HAP-1 (cell line): Measurements from ENCODE around the gene LBHD1.

Experiments
- DNase-seq, 2 experiments: peaks; one replicate each; pipeline ENCODE4 v3.0.0-alpha.2; 2016 to 2020; ENCODE audit warnings: low spot score in 2 of 2
- H3K27me3 ChIP-seq: fragments of 250-450 bp; sonication (Bioruptor Pico); 2 replicates; pipeline ENCODE4 v1.5.1; 2020; ENCODE audit warnings: low read depth, mild to moderate bottlenecking, moderate library complexity
- H3K36me3 ChIP-seq: fragments of 250-450 bp; sonication (Bioruptor Pico); replicated peaks from 2 replicates; pipeline ENCODE4 v1.5.1; 2020; ENCODE audit warnings: mild to moderate bottlenecking
- H3K4me1 ChIP-seq: fragments of 250-450 bp; sonication (Bioruptor Pico); 2 replicates; pipeline ENCODE4 v1.5.1; 2020; ENCODE audit warnings: mild to moderate bottlenecking
- H3K4me3 ChIP-seq: fragments of 250-450 bp; sonication (Bioruptor Pico); 2 replicates; pipeline ENCODE4 v1.5.1; 2020; ENCODE audit warnings: mild to moderate bottlenecking, moderate library complexity
- H3K9me3 ChIP-seq: fragments of 250-450 bp; sonication (Bioruptor Pico); 2 replicates; pipeline ENCODE4 v1.5.1; 2020; ENCODE audit warnings: mild to moderate bottlenecking, moderate library complexity
- in situ Hi-C: fragments of 300-500 bp; cut with MboI; formaldehyde crosslinking; loops from 3 replicates; pipeline ENCODE4 v1.14.3; 2020; ENCODE audit warnings: low sequenced_read_pairs, inconsistent platforms, mixed read lengths

The LBHD1 gene

DNA sequence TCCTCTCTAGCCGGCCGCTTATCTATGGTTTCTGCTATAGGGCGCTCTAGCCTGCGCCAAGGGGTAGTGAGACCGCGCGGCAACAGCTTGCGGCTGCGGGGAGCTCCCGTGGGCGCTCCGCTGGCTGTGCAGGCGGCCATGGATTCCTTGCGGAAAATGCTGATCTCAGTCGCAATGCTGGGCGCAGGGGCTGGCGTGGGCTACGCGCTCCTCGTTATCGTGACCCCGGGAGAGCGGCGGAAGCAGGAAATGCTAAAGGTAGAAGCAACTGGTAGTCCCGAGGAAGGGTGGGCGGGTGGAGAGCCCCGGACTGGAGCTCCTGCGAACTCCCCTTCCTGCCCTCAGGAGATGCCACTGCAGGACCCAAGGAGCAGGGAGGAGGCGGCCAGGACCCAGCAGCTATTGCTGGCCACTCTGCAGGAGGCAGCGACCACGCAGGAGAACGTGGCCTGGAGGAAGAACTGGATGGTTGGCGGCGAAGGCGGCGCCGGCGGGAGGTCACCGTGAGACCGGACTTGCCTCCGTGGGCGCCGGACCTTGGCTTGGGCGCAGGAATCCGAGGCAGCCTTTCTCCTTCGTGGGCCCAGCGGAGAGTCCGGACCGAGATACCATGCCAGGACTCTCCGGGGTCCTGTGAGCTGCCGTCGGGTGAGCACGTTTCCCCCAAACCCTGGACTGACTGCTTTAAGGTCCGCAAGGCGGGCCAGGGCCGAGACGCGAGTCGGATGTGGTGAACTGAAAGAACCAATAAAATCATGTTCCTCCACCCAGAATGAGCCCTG is at the start of gene LBHD1, which contains the start of gene UQCC3:
LBHD1 (minus strand) TSS at position 660 of the 782 bp plus-strand sequence. CDS start 2,236 bp downstream, outside the sequence.
UQCC3 (plus strand) TSS at position 66 of the 782 bp plus-strand sequence; CDS start at position 139, 73 bp downstream.
- peaks cover 25% of the 10 kb centered on the region for H3K4me1 ChIP-seq
- H3K36me3 ChIP-seq = peaks cover 43% of the 10 kb centered on the region
- H3K27me3 ChIP-seq = no peaks in the 10 kb centered on the region
- no peaks in the 10 kb centered on the region for H3K9me3 ChIP-seq
- in situ Hi-C loops = no loop called here
- peak; percentile 81 to 85 for DNase-seq
- peak within 1 kb of the TSS; percentile 76 for H3K4me3 ChIP-seq

DNA sequence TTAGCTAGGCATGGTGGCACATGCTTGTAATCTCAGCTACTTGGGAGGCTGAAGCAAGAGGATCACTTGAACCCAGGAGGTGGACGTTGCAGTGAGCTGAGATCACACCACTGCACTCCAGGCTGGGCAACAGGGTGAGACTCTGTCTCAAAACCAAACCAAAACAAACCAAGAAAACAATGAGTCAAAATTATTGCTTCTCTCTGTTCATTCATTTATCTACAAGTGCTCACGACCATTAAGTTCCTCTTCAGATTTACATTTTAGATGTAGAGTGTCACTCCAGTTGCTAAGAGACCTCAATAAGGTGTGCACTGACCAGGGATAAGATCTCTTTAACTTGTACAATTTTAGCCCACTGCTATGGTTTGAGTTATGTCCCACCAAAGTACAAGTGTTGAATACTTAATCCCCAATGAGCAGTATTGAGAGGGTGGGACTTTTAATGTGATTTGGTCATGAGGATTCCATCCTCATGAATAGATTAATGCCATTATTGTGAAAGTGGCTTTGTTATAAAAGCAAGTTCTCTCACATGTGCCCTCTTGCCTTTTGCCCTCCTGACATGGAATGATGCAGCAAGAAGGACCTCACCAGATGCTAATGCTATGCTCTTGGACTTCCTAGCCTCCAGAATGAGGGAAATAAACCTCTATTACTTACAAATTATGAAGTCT is 47.4 kb upstream of the LBHD1 start:
- in situ Hi-C loops = no loop called here
- Histone ChIP-seq H3K4me3 (no peak overlapping the region), H3K36me3 (peaks cover 92% of the 10 kb centered on the region), H3K9me3 (no peaks in the 10 kb centered on the region), H3K27me3 (no peaks in the 10 kb centered on the region), H3K4me1 (no peaks in the 10 kb centered on the region; the same call in 1 of the 2 replicates)
- DNase-seq = no peak

GRCh38 chr11:62716816-62717215 is 44.7 kb upstream of the LBHD1 start:
- H3K4me3 ChIP-seq = no peak overlapping the region
- in situ Hi-C loops = no loop called here
- H3K4me1 ChIP-seq = no peaks in the 10 kb centered on the region
- peaks cover 90% of the 10 kb centered on the region for H3K36me3 ChIP-seq
- no peak for DNase-seq
- H3K9me3 ChIP-seq = no peaks in the 10 kb centered on the region
- no peaks in the 10 kb centered on the region for H3K27me3 ChIP-seq

- no peak for DNase-seq
- no peaks in the 10 kb centered on the region for H3K4me1 ChIP-seq
- H3K36me3 ChIP-seq = peaks cover 90% of the 10 kb centered on the region
- H3K9me3 ChIP-seq = no peaks in the 10 kb centered on the region
- no peak overlapping the region for H3K4me3 ChIP-seq
- in situ Hi-C loops = no loop called here
- no peaks in the 10 kb centered on the region for H3K27me3 ChIP-seq
Measured at GRCh38 chr11:62716206-62716605, 44.1 kb upstream of the LBHD1 start.

DNA sequence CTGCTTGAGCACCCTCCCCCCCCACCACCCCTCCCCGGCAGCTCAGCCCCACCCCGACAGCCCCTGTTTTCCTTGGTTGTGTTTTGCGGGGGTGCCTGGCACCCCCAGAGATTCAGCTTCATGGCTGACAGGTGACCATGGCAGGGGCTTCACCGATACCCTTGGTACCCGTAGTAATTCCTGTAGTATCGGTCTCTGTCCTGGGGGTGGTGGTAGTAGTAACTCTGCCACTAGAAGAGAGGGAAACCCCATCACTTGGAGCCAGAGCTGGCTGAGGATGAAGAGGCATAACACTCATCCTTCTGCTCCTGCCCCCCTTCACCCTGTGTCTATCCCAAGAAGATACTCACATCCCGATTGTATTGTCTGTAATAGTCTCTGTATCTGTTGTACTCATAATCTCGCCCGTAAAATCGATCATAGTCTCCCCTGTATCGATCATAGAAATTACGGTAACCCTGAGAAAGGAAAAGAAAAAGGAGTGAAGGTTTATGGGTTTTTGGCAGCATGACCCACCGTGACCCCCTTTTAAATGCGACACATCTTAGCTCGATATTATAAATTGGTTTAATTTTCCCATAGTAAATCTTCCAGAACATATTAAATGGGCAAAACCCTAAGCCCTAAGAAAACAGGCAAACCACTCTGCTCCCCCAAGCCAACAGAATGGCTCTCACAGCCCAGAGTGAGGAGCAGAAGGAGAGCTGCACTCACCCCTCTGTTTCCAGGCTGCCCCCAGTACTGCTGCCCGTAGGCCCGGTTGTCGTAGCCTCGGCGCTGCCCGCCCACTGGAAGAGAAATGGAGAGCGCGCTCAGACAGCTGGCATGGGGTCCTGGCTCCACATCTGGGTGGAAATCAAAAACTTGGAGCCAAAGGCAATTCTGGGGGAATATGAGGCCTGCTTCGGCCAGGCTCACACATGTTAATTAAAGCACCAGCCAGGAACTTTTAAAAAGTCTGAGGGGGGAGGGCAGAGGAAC is 43.4 kb upstream of the LBHD1 start:
- in situ Hi-C loops = no loop called here
- no peak overlapping the region for H3K4me3 ChIP-seq
- no peaks in the 10 kb centered on the region for H3K27me3 ChIP-seq
- H3K9me3 ChIP-seq = no peaks in the 10 kb centered on the region
- H3K36me3 ChIP-seq = peaks cover 93% of the 10 kb centered on the region
- DNase-seq = no peak
- H3K4me1 ChIP-seq = no peaks in the 10 kb centered on the region

DNA sequence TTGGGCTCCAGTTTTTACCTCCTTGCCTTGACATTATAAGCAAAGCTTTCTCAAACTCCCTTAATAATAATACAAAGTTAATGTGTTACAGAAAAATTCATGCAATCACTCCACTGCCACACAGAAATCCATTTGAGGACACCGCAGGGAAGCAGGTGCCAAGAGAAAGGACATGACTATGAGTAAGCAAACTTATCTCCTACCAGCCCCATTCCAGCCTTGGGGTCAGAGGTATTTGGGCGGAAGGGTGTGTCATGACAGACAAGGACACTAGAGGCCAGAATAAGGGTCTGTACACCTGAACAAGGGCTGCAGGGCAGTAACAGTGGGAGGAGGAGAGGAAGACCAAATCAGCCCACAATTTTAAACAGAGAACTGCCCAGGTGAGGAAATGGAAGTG is 41.3 kb upstream of the LBHD1 start:
- no peak overlapping the region for H3K4me3 ChIP-seq
- H3K36me3 ChIP-seq = peaks cover 94% of the 10 kb centered on the region
- H3K4me1 ChIP-seq = no peaks in the 10 kb centered on the region
- no peaks in the 10 kb centered on the region for H3K9me3 ChIP-seq
- no peaks in the 10 kb centered on the region for H3K27me3 ChIP-seq
- in situ Hi-C loops = no loop called here
- no peak for DNase-seq

GRCh38 chr11:62712861-62713260 is 40.8 kb upstream of the LBHD1 start:
- no peaks in the 10 kb centered on the region for H3K4me1 ChIP-seq
- in situ Hi-C loops = no loop called here
- H3K27me3 ChIP-seq = no peaks in the 10 kb centered on the region
- H3K9me3 ChIP-seq = no peaks in the 10 kb centered on the region
- peaks cover 94% of the 10 kb centered on the region for H3K36me3 ChIP-seq
- no peak overlapping the region for H3K4me3 ChIP-seq
- no peak for DNase-seq

DNA sequence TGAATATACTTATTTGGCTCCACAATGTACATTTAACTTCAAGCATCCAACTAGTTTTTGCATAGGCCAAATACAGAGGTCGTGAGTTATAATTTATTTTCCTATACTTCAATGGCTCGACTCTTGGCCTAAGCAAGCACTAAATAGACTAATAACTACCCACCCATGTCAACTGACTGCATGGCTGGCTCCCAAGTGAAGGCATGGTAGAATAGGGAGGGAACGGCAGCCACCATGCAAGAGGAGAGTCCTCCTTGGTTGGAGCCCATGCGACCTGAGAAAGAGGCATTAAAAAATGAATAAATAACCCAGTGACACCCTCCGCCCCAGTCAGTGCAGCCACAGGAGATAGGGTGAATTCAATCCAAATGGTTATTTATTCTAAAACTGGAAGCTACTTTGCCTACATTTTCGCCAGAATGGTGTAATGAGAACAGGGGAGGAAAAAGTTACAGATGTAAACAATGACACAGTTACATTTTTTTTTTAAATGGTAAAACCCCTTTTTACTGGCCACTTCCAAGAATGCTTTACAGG is 40.3 kb upstream of the LBHD1 start:
- in situ Hi-C loops = no loop called here
- H3K27me3 ChIP-seq = no peaks in the 10 kb centered on the region
- DNase-seq = no peak
- H3K4me3 ChIP-seq = no peak overlapping the region
- H3K9me3 ChIP-seq = no peaks in the 10 kb centered on the region
- H3K36me3 ChIP-seq = peaks cover 94% of the 10 kb centered on the region
- H3K4me1 ChIP-seq = no peaks in the 10 kb centered on the region

DNA sequence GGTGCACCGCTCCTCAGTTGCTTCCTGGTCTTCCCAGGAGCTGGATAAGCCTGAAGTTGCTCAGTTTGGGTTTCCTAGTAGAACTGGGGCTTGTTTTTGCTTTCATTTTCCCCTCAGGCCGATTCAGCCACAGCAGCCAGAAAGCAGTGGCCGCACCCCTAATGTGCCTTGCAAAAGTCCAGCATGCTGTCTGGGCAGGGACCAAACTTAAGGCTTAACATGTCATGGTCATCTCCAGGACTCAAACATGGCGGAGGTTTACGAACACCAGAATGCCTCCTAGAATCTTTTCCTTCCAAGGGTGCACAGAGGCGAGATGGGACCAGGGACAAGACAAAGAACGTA is 37.9 kb upstream of the LBHD1 start:
- no peak for DNase-seq
- Histone ChIP-seq H3K27me3 (no peaks in the 10 kb centered on the region), H3K4me1 (peaks cover 11% of the 10 kb centered on the region), H3K9me3 (no peaks in the 10 kb centered on the region), H3K4me3 (no peak overlapping the region), H3K36me3 (peaks cover 85% of the 10 kb centered on the region)
- in situ Hi-C loops = no loop called here

- Histone ChIP-seq H3K4me3 (no peak overlapping the region), H3K9me3 (no peaks in the 10 kb centered on the region), H3K27me3 (no peaks in the 10 kb centered on the region), H3K36me3 (peaks cover 85% of the 10 kb centered on the region), H3K4me1 (peaks cover 11% of the 10 kb centered on the region)
- no peak for DNase-seq
- in situ Hi-C loops = no loop called here
Measured at GRCh38 chr11:62709247-62710000, 37.4 kb upstream of the LBHD1 start.

- Histone ChIP-seq H3K4me3 (no peak overlapping the region), H3K27me3 (no peaks in the 10 kb centered on the region), H3K4me1 (peaks cover 11% of the 10 kb centered on the region), H3K9me3 (no peaks in the 10 kb centered on the region), H3K36me3 (peaks cover 81% of the 10 kb centered on the region)
- in situ Hi-C loops = no loop called here
- DNase-seq = no peak
Measured at GRCh38 chr11:62708793-62709192, 36.7 kb upstream of the LBHD1 start.

GRCh38 chr11:62708392-62708791 is 36.3 kb upstream of the LBHD1 start:
- Histone ChIP-seq H3K4me3 (no peak overlapping the region), H3K9me3 (no peaks in the 10 kb centered on the region), H3K4me1 (peaks cover 11% of the 10 kb centered on the region), H3K27me3 (no peaks in the 10 kb centered on the region), H3K36me3 (peaks cover 81% of the 10 kb centered on the region)
- in situ Hi-C loops = no loop called here
- no peak for DNase-seq
